Measurements from ENCODE around the gene ITPR1.

GRCh38 chr3:4523710-4524698 is 30.9 kb downstream of the ITPR1 start:
- no peak for TF ChIP-seq CTCF (IDR thresholded peaks at IDR 0.05)
- no peak for TF ChIP-seq REST (IDR thresholded peaks at IDR 0.05; ENCODE audit: insufficient read depth in 1 of 2, low read depth in 2 of 2, low read length in 1 of 2)
- no peak for TF ChIP-seq SIN3A (IDR thresholded peaks at IDR 0.05; ENCODE audit: borderline replicate concordance, insufficient read depth, low read depth, low read length)
- no peak for TF ChIP-seq POLR2AphosphoS5 (IDR thresholded peaks at IDR 0.05; ENCODE audit: low read depth, low read length)
- no peak for TF ChIP-seq TCF7L2 (IDR thresholded peaks at IDR 0.05; ENCODE audit: low read depth, low read length)

All from Panc1 (cell line).